Mucosa of stomach (tissue), 1 donor: Measurements from ENCODE around the gene OXER1.

Experiments used
- H3K27me3 ChIP-seq: one replicate; pipeline ENCODE4 v1.7.0; 2013; ENCODE audit warnings: mild to moderate bottlenecking, low read length; ENCODE audit not compliant: control insufficient read depth, insufficient read depth
- H3K36me3 ChIP-seq: one replicate; pipeline ENCODE4 v1.7.0; 2013; ENCODE audit warnings: low read length; ENCODE audit not compliant: control insufficient read depth, insufficient read depth
- H3K4me1 ChIP-seq: one replicate; pipeline ENCODE4 v1.7.0; 2013; ENCODE audit warnings: mild to moderate bottlenecking, low read length; ENCODE audit not compliant: control insufficient read depth, insufficient read depth
- H3K4me3 ChIP-seq: one replicate; pipeline ENCODE4 v1.7.0; 2013; ENCODE audit warnings: low read length
- H3K9ac ChIP-seq: one replicate; pipeline ENCODE4 v1.7.0; 2013; ENCODE audit warnings: mild to moderate bottlenecking, low read length, moderate library complexity
- H3K9me3 ChIP-seq: one replicate; pipeline ENCODE4 v1.7.0; 2013; ENCODE audit warnings: mild to moderate bottlenecking, low read length, moderate library complexity; ENCODE audit not compliant: control insufficient read depth
- donor health status: Pancreatic carcinoma.

The OXER1 gene

GRCh38 chr2:42792087-42792582 is 28.2 kb upstream of the OXER1 start:
- H3K4me1 ChIP-seq = peaks cover 12% of the 10 kb centered on the region
- no peaks in the 10 kb centered on the region for H3K9me3 ChIP-seq
- H3K9ac ChIP-seq = peak overlapping the region; percentile 69
- peaks cover 19% of the 10 kb centered on the region for H3K27me3 ChIP-seq
- H3K36me3 ChIP-seq = no peaks in the 10 kb centered on the region
- H3K4me3 ChIP-seq = peak overlapping the region; percentile 42

- Histone ChIP-seq H3K9me3 (no peaks in the 10 kb centered on the region), H3K36me3 (no peaks in the 10 kb centered on the region), H3K4me1 (peaks cover 12% of the 10 kb centered on the region), H3K9ac (peak overlapping the region; percentile 69), H3K4me3 (peak overlapping the region; percentile 42), H3K27me3 (peaks cover 19% of the 10 kb centered on the region)
Observed at GRCh38 chr2:42791606-42792005, 27.7 kb upstream of the OXER1 start.

GRCh38 chr2:42789751-42790150 is 25.8 kb upstream of the OXER1 start:
- peaks cover 7% of the 10 kb centered on the region for H3K4me1 ChIP-seq
- no peak overlapping the region for H3K9ac ChIP-seq

GRCh38 chr2:42788882-42789281 is 24.9 kb upstream of the OXER1 start:
- Histone ChIP-seq H3K9ac (no peak overlapping the region), H3K27me3 (peaks cover 19% of the 10 kb centered on the region), H3K36me3 (no peaks in the 10 kb centered on the region), H3K9me3 (no peaks in the 10 kb centered on the region), H3K4me1 (peaks cover 7% of the 10 kb centered on the region), H3K4me3 (no peak overlapping the region)

More at GRCh38 chr2:42789751-42790150, 25.8 kb upstream of the OXER1 start:
- Histone ChIP-seq H3K4me3 (no peak overlapping the region), H3K36me3 (no peaks in the 10 kb centered on the region), H3K9me3 (no peaks in the 10 kb centered on the region), H3K27me3 (peaks cover 19% of the 10 kb centered on the region)

GRCh38 chr2:42788478-42788793 is 24.5 kb upstream of the OXER1 start:
- Histone ChIP-seq H3K27me3 (peaks cover 17% of the 10 kb centered on the region), H3K9me3 (no peaks in the 10 kb centered on the region), H3K9ac (no peak overlapping the region), H3K4me1 (peaks cover 7% of the 10 kb centered on the region), H3K4me3 (no peak overlapping the region), H3K36me3 (no peaks in the 10 kb centered on the region)

GRCh38 chr2:42787788-42788477 is 24.0 kb upstream of the OXER1 start:
- Histone ChIP-seq H3K9me3 (no peaks in the 10 kb centered on the region), H3K4me1 (peaks cover 7% of the 10 kb centered on the region), H3K27me3 (peaks cover 12% of the 10 kb centered on the region), H3K4me3 (no peak overlapping the region), H3K36me3 (no peaks in the 10 kb centered on the region), H3K9ac (no peak overlapping the region)

- Histone ChIP-seq H3K36me3 (no peaks in the 10 kb centered on the region), H3K9ac (no peak overlapping the region), H3K4me3 (no peak overlapping the region), H3K4me1 (peaks cover 7% of the 10 kb centered on the region), H3K27me3 (peaks cover 7% of the 10 kb centered on the region), H3K9me3 (no peaks in the 10 kb centered on the region)
Observed at GRCh38 chr2:42787424-42787787, 23.5 kb upstream of the OXER1 start.

GRCh38 chr2:42786561-42787345 is 22.8 kb upstream of the OXER1 start:
- H3K27me3 ChIP-seq = peaks cover under 1% of the 10 kb centered on the region

GRCh38 chr2:42784204-42784880 is 20.4 kb upstream of the OXER1 start:
- Histone ChIP-seq H3K9me3 (no peaks in the 10 kb centered on the region), H3K9ac (no peak overlapping the region)

More at GRCh38 chr2:42786561-42787345, 22.8 kb upstream of the OXER1 start:
- Histone ChIP-seq H3K4me1 (peaks cover 2% of the 10 kb centered on the region), H3K4me3 (no peak overlapping the region), H3K36me3 (no peaks in the 10 kb centered on the region), H3K9ac (no peak overlapping the region), H3K9me3 (no peaks in the 10 kb centered on the region)

GRCh38 chr2:42783511-42783910 is 19.6 kb upstream of the OXER1 start:
- H3K27me3 ChIP-seq = no peaks in the 10 kb centered on the region
- H3K9ac ChIP-seq = no peak overlapping the region
- no peak overlapping the region for H3K4me3 ChIP-seq
- H3K4me1 ChIP-seq = no peaks in the 10 kb centered on the region
- no peaks in the 10 kb centered on the region for H3K9me3 ChIP-seq
- H3K36me3 ChIP-seq = no peaks in the 10 kb centered on the region

More at GRCh38 chr2:42784204-42784880, 20.4 kb upstream of the OXER1 start:
- Histone ChIP-seq H3K36me3 (no peaks in the 10 kb centered on the region), H3K4me3 (no peak overlapping the region), H3K4me1 (no peaks in the 10 kb centered on the region), H3K27me3 (no peaks in the 10 kb centered on the region)

- Histone ChIP-seq H3K4me1 (no peaks in the 10 kb centered on the region), H3K9ac (no peak overlapping the region), H3K9me3 (no peaks in the 10 kb centered on the region), H3K27me3 (no peaks in the 10 kb centered on the region), H3K36me3 (no peaks in the 10 kb centered on the region), H3K4me3 (no peak overlapping the region)
Observed at GRCh38 chr2:42781181-42781580, 17.2 kb upstream of the OXER1 start.
